Activated CD8-positive, alpha-beta memory T cell treated with anti-CD3 and anti-CD28 coated beads, Interleukin-2, amount 10 ng/mL, durations not matched to agents 7 days and 5 days (primary cell): Measurements from ENCODE around the gene CACNA1C. TPM values are rescaled to one million over a fixed set of nuclear protein-coding genes. Genes with fewer than 3 reads are reported as not detected.
A peak's percentile ranks its signal among the peaks of the same experiment; 100 is the strongest.

ENCODE experiments used
- ATAC-seq: fragments of 150-1000 bp; cut with Tn5 transposase; one replicate; pipeline ENCODE4 v1.10.0; 2021; ENCODE audit warnings: moderate library complexity
- CTCF ChIA-PET: fragments of 350-600 bp; sonication (Branson Sonifier 250); formaldehyde crosslinking; loops from one replicate; lab custom pipeline; 2021; ENCODE audit warnings: antibody characterized with exemption; lab: Charles Lee
- DNase-seq: peaks from one replicate; pipeline ENCODE4 v3.0.0-alpha.2; 2020
- H3K27ac Mint-ChIP-seq: one replicate; pipeline ENCODE4 v1.8.0; 2021; ENCODE audit warnings: mild to moderate bottlenecking, mixed read lengths
- H3K27me3 Mint-ChIP-seq: one replicate; pipeline ENCODE4 v1.8.0; 2021; ENCODE audit warnings: mixed read lengths
- H3K36me3 Mint-ChIP-seq: one replicate; pipeline ENCODE4 v1.8.0; 2021; ENCODE audit warnings: mild to moderate bottlenecking, mixed read lengths
- H3K4me1 Mint-ChIP-seq: one replicate; pipeline ENCODE4 v1.8.0; 2021; ENCODE audit warnings: mixed read lengths
- H3K4me3 Mint-ChIP-seq: one replicate; pipeline ENCODE4 v1.8.0; 2021; ENCODE audit warnings: mild to moderate bottlenecking, moderate library complexity, mixed read lengths
- H3K9me3 Mint-ChIP-seq: one replicate; pipeline ENCODE4 v1.8.0; 2022; ENCODE audit warnings: low read depth, mixed read lengths
- total RNA-seq, 2 experiments: library from RNA; stranded (reverse); gene quantifications; one replicate each; pipeline ENCODE4 v1.2.3, GENCODE V29; 2021

The CACNA1C gene
- total RNA-seq, 2 experiments from 2014 or later, result 0.14 to 0.26 TPM

DNA sequence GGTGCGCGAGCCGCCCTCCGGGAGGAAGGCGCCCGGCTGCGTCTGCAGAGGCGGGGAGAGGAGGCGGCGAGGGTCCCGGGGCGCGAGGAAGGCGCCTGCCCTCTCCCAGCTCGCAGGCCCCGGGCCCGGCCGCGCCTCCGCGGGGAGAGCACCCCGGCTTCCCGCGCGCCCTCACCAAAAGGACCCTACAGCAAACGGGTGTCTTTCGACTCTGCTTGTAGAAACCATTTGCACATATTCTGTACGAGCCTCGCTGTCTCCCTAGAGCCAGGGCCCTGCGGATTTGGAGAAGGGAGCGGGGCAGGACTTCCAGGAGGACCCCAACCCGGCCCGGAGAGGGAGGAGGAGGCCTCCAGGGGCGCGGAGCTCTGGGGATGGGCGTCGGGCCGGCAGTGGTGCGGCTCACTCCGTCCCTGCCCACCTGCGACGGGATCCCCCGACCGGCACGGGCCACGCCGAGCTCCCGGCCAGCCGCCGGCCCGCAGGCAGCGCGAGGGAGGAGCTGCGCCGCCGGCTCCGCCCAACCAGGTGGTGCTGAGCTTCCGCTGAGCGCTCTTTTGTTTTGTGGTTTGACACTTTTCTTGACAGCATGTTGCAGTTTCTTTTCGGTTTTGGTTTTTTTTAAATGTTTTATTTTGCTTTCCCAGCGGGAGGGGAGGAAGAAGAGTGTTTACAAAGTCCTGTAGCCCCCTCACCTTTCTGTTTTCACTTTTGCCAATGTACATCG, 638.7 kb downstream of the CACNA1C start:
- ATAC-seq (peak; percentile 84), DNase-seq (peak; percentile 78)
- CTCF ChIA-PET, result interaction anchor here (0.9 to 4.4 kb wide), 9 partner anchors 9 to 199 kb away, joined by 3 to 23 read pairs (median 3); partner anchors contain the start of gene TULP3
- no peaks in the 10 kb centered on the region for H3K9me3 Mint-ChIP-seq
- H3K27me3 Mint-ChIP-seq, result peaks cover 15% of the 10 kb centered on the region
- peak overlapping the region; percentile 91 for H3K27ac Mint-ChIP-seq
- H3K4me1 Mint-ChIP-seq, result peaks cover 38% of the 10 kb centered on the region
- peak overlapping the region; percentile 81 for H3K4me3 Mint-ChIP-seq
- H3K36me3 Mint-ChIP-seq, result no peaks in the 10 kb centered on the region

DNA sequence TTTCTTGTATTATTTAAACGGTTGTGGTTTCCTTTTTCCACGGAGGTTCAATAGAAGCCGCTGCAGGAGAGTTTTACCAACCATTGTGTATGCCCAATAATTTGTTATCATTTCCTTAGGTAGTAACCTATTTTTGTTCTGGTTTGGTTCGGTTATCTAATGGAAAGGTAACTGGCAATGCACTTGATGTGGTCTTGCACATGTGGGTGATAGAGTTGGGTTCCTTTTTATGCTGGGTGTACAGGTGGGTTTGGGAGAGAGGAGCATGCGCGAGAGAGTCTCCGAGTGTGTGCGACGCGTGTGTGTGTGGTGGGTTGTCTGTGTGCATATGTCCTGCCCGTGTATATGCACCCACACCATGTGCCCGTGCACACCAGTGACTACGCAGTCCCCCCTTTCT, 639.3 kb downstream of the CACNA1C start:
- Mint-ChIP-seq H3K9me3 (no peaks in the 10 kb centered on the region), H3K4me3 (peak overlapping the region; percentile 81), H3K4me1 (peaks cover 38% of the 10 kb centered on the region), H3K27ac (peak overlapping the region; percentile 91), H3K27me3 (peaks cover 16% of the 10 kb centered on the region), H3K36me3 (no peaks in the 10 kb centered on the region)
- CTCF ChIA-PET, result interaction anchor here (1.4 to 4.4 kb wide), 5 partner anchors 9 to 199 kb away, joined by 3 to 23 read pairs (median 7); partner anchors contain the start of gene TULP3
- DNase-seq, result peak; percentile 59
- peak; percentile 25 for ATAC-seq

DNA sequence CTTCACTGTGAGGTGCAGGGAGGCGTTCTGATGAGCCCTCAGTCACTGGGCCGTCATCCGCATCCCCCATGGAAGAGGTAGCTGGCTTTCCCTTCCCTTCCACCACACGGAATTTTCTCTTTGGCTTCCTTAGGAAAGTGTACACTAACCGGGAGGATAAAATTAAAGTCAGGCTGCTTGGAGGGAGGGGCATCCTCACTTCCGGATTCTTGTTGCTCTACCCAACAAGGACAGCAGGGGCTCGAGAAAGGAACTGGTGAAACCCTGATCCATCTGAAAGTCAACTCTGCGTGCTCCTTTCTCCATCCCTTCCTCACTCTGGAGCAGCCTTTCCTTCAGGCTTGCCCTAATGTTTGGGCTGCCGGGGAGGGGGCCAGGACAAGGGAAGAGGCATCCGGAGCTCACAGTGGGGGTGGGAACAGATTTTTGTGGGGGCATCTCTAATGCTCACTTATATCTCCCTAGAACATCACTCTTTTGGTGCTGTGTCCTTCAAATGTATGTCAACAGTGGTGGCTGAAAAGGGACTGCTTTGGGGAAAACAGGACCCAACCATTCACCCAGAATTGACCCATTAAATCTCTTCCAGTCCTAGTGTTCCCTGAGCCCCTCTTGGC, 640.6 kb downstream of the CACNA1C start:
- peaks cover 38% of the 10 kb centered on the region for H3K4me1 Mint-ChIP-seq
- H3K4me3 Mint-ChIP-seq, result peak overlapping the region; percentile 35

DNA sequence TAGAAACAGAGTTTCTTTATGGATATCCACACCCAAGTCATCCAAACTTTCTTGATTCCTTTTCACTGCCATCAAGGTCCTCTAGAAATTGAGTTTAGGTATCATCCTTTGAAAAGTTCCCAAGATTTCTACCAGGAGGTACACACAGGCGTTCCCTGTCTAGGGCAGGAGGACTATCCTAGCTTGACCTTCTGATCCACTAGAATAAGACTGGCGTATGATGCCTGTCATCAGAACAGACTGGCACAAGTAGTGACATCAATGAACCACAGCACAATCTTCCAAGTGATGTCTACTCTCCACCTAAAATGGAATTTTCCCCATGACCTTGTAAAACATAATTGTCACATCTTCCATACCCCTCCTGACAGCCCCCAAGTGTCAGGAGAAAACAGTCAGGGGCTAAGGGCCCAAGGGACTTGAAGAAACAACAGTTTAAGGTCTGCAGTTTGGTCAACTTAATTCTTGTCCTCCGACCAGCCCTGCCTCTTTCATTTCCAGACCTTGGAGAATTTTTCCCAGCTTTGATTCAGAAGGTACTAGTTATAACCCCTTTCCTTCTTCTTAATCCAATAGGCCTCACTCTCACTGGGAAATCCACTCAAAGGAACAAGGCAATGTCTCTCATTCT, 641.3 kb downstream of the CACNA1C start:
- ATAC-seq (no peak), DNase-seq (no peak)
- H3K27ac Mint-ChIP-seq, result no peak overlapping the region
- peaks cover 38% of the 10 kb centered on the region for H3K4me1 Mint-ChIP-seq
- H3K36me3 Mint-ChIP-seq, result no peaks in the 10 kb centered on the region
- H3K4me3 Mint-ChIP-seq, result no peak overlapping the region
- no peaks in the 10 kb centered on the region for H3K9me3 Mint-ChIP-seq
- CTCF ChIA-PET, result interaction anchor here (1.7 to 2.1 kb wide), 2 partner anchors 12 to 90 kb away, joined by 5 to 6 read pairs; no protein-coding TSS in a partner anchor
- H3K27me3 Mint-ChIP-seq, result peaks cover 20% of the 10 kb centered on the region

More for the DNA sequence above, 640.6 kb downstream of the CACNA1C start:
- H3K27me3 Mint-ChIP-seq, result peaks cover 19% of the 10 kb centered on the region
- DNase-seq (peak; percentile 44), ATAC-seq (no peak)
- CTCF ChIA-PET, result interaction anchor here (0.9 to 1.7 kb wide), 2 partner anchors 11 to 90 kb away, joined by 5 read pairs; no protein-coding TSS in a partner anchor
- H3K27ac Mint-ChIP-seq, result peak overlapping the region; percentile 54
- no peaks in the 10 kb centered on the region for H3K36me3 Mint-ChIP-seq
- H3K9me3 Mint-ChIP-seq, result no peaks in the 10 kb centered on the region

DNA sequence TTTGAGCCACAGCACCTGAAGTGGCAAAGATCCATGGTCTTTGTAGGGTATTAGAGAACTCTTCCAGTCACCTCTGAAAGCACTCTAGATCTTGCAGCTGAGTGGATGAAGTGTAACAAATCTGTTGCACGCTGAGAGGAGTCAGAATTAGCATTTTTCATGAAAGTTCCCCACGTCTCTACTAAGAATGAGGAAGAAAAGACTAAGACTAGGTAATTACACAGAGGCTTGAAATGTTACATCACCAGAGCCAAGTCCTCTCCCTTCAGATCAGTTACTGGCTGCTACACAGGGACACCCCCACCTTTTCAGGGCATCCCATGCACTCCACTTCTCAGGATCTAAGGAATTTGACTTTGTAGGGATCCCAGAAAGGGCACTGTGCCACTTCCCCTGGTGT, 643.3 kb downstream of the CACNA1C start:
- no peaks in the 10 kb centered on the region for H3K9me3 Mint-ChIP-seq
- peaks cover 29% of the 10 kb centered on the region for H3K27me3 Mint-ChIP-seq
- no peak overlapping the region for H3K4me3 Mint-ChIP-seq
- no peaks in the 10 kb centered on the region for H3K36me3 Mint-ChIP-seq
- ATAC-seq (no peak), DNase-seq (no peak)
- H3K4me1 Mint-ChIP-seq, result peaks cover 20% of the 10 kb centered on the region
- no peak overlapping the region for H3K27ac Mint-ChIP-seq
- CTCF ChIA-PET, result no interaction called here

DNA sequence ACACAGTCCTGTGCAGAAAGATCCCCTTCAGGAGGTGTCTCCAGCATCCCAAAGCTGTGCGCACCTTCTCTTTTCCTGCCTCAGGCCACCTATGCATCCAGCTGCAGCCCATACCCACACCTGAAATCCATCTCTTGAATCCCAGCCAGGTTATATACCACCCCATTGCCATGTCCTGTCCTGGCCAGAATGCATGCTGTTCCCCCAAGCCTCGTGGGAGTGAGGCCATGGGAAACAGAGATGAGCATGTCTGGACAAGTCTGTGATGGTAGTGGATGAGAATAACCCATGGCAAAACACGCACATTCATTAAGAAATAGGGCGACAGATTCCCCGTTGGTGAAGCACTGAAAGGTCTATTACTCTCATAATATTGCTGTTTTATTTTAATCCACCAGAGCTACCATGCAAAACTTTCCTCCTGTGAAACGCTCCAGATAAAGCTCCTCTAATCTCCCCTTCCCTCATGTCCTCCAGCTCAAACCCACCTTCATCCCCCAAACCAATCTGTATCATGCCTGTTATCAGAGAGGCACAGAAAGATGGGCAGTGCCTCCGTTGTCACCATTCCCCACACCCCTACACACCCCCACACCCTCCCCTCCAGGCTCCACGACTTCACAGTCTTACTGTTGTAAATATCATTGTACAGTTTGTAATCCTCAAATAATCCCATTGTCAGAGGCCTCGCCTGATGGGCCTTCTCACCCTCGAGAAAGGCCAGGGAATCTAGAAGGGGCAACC, 644.4 kb downstream of the CACNA1C start:
- ATAC-seq (no peak), DNase-seq (no peak)
- H3K36me3 Mint-ChIP-seq, result no peaks in the 10 kb centered on the region
- peaks cover 14% of the 10 kb centered on the region for H3K4me1 Mint-ChIP-seq
- peaks cover 35% of the 10 kb centered on the region for H3K27me3 Mint-ChIP-seq
- H3K27ac Mint-ChIP-seq, result no peak overlapping the region
- no peaks in the 10 kb centered on the region for H3K9me3 Mint-ChIP-seq
- CTCF ChIA-PET, result interaction anchor here (0.7 kb wide), 1 partner anchor 178 kb away, joined by 3 read pairs; no protein-coding TSS in a partner anchor
- no peak overlapping the region for H3K4me3 Mint-ChIP-seq

DNA sequence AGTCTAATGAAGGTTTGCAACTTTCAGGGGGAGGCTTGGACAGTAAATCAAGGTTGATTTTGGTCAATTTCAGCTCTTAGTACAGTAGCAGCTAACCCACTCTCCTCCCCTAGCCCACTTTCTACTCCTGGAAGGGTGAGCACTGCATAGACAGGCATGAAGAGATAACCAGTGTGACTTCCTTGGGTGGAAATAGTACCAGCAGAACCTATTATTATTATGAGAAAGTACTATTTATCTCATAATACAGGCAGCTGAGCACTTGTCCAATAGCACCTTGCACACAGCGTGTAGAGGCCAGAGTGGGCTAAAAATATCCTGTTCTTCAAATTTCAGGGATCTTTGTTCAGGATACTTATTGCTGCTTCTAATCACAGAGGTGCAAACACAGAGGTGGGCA, 645.8 kb downstream of the CACNA1C start:
- no peak overlapping the region for H3K27ac Mint-ChIP-seq
- DNase-seq, result no peak
- no peaks in the 10 kb centered on the region for H3K36me3 Mint-ChIP-seq
- no peak overlapping the region for H3K4me3 Mint-ChIP-seq
- peaks cover 34% of the 10 kb centered on the region for H3K27me3 Mint-ChIP-seq
- H3K4me1 Mint-ChIP-seq, result peaks cover 5% of the 10 kb centered on the region
- CTCF ChIA-PET, result no interaction called here
- no peaks in the 10 kb centered on the region for H3K9me3 Mint-ChIP-seq
- no peak for ATAC-seq

DNA sequence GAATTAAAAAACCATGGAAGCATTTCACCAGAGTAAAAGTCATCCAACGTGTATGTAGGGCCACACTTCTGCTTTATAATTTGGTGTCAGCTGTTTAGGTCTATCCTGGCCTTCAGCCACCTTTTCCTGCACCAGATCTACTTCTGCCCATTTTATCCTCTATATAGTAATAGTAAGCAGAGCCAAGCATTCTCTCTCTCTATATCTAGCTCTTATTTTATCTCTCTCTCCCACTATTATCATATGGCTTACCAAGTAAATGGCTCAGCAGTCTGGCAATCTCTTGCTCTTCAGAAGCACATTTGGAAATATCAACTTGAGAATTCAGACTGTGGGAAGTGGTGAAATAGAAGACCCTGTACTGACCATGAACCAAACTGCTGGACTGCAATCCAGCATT, 657.9 kb downstream of the CACNA1C start:
- Mint-ChIP-seq H3K4me3 (no peak overlapping the region), H3K27ac (no peak overlapping the region), H3K27me3 (peaks cover 35% of the 10 kb centered on the region), H3K9me3 (peaks cover 16% of the 10 kb centered on the region), H3K36me3 (no peaks in the 10 kb centered on the region), H3K4me1 (no peaks in the 10 kb centered on the region)
- DNase-seq, result no peak
- no peak for ATAC-seq
- CTCF ChIA-PET, result interaction anchor here (0.9 kb wide), 1 partner anchor 316 kb away, joined by 3 read pairs; no protein-coding TSS in a partner anchor

DNA sequence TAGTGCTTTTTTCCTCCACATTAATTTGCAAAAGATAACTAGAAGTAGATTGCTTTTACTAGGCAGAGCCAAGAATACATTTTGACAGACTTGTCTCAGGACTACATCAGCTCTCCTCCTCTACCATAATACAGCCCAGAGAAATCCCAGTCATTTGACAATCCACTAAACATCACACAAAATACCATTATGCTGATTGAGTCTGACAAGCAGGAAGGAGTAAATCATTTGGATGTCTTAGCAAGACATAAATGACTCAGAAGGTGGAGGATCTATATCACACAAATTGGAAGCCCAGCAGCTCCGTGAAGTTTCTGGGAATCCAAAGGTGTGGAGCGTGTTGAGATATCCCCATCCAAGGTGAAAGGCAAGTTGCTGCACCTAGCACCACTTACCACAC, 666.6 kb downstream of the CACNA1C start:
- H3K4me1 Mint-ChIP-seq, result no peaks in the 10 kb centered on the region
- no peak for DNase-seq
- CTCF ChIA-PET, result interaction anchor here (1.3 kb wide), 1 partner anchor 37 kb away, joined by 5 read pairs; no protein-coding TSS in a partner anchor
- H3K4me3 Mint-ChIP-seq, result no peak overlapping the region
- no peaks in the 10 kb centered on the region for H3K9me3 Mint-ChIP-seq
- no peak for ATAC-seq
- H3K27me3 Mint-ChIP-seq, result peaks cover 18% of the 10 kb centered on the region
- H3K27ac Mint-ChIP-seq, result no peak overlapping the region
- H3K36me3 Mint-ChIP-seq, result no peaks in the 10 kb centered on the region

DNA sequence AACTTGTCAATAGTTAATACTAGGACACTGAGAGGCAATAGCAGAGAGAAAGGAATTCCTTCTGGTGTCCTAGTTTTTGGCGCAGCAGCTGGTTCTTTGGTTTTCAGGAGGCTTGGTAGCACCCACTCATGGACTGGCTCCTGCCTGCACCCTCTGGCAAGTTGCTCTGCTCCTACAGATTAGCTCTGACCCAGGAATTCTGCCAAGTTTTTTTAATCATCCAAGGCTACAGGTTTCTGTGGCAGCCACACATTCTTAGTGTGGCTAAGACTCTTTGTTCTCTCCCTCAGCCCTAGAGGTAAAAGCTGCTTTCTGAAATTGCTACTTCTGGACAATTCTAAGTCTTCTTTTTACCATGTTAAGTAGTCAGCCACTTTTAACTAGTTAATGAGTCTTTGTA, 670.0 kb downstream of the CACNA1C start:
- no peak for ATAC-seq

DNA sequence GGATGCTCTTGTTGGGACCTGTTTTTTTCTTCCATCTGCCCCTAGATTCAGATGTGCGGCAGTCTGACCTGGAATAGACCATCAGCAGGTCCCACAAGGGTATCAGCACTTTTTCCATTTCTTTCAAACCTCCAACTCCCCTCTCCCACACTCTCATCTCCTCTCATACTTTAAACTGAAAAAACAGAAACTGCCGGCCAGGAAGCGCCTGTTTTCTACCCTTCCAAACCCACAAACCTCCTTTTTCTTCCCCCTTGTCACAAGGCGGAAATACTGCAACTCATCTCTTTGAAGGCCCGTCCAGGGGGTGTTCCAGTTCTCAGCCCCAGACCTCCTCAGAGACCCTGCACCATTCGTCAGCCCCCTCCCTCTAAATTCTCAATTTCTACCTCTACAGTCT, 679.5 kb downstream of the CACNA1C start:
- no peaks in the 10 kb centered on the region for H3K9me3 Mint-ChIP-seq
- CTCF ChIA-PET, result interaction anchor here (1.6 kb wide), 1 partner anchor 149 kb away, joined by 5 read pairs; no protein-coding TSS in a partner anchor
- peaks cover 42% of the 10 kb centered on the region for H3K27me3 Mint-ChIP-seq
- DNase-seq (peak; percentile 26), ATAC-seq (no peak)
- peak overlapping the region; percentile 48 for H3K27ac Mint-ChIP-seq
- no peak overlapping the region for H3K4me3 Mint-ChIP-seq
- no peaks in the 10 kb centered on the region for H3K36me3 Mint-ChIP-seq
- H3K4me1 Mint-ChIP-seq, result peaks cover 12% of the 10 kb centered on the region

More for the DNA sequence above, 670.0 kb downstream of the CACNA1C start:
- DNase-seq, result no peak
- Mint-ChIP-seq H3K36me3 (no peaks in the 10 kb centered on the region), H3K27me3 (peaks cover 9% of the 10 kb centered on the region), H3K27ac (no peak overlapping the region), H3K4me1 (no peaks in the 10 kb centered on the region), H3K4me3 (no peak overlapping the region), H3K9me3 (no peaks in the 10 kb centered on the region)
- CTCF ChIA-PET, result interaction anchor here (0.6 kb wide), 1 partner anchor 22 kb away, joined by 5 read pairs; no protein-coding TSS in a partner anchor

DNA sequence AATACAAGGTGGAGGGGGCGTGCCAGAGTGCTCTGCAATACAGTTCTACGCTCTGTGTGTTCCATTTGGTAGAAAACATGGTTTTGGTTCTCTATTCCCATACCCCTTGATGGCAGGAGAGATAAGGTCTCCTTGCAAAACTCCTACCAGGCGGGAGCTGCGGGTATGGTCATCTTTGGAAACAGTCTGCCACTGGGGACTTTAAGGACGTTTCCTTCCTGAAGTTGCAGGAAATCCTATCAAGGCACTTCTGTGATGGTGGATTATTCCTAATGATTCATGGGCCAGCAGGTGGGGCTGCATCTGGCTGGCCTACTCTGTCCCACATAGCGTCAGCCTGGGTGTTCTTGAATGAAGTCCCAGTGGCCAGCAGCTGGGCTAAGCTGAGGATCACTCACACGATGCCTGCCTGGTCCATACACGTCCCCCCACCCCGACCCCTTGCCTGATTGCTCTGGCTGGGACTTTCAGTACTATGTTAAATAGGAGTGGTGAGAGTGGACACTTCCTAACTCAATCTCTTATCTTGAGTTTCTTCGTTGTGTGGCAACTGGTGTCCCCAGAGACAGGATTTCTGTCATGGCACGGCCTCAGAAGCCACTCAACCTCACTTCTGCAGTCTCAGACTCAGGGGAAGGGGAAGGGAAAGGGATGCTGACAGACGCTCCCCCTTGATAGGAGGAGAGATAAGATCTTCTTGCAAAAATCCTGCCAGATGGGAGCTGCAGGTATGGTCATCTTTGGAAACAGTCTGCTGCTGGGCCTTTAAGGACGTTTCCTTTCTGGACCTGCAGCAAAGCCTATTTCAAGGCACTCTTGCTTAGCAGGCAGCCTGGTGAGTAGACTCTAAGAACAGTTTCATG, 680.9 kb downstream of the CACNA1C start:
- peaks cover 33% of the 10 kb centered on the region for H3K27me3 Mint-ChIP-seq
- peak; percentile 26 for DNase-seq
- CTCF ChIA-PET, result no interaction called here
- no peaks in the 10 kb centered on the region for H3K36me3 Mint-ChIP-seq
- ATAC-seq, result no peak
- H3K4me1 Mint-ChIP-seq, result peaks cover 12% of the 10 kb centered on the region
- H3K27ac Mint-ChIP-seq, result no peak overlapping the region
- H3K4me3 Mint-ChIP-seq, result no peak overlapping the region
- no peaks in the 10 kb centered on the region for H3K9me3 Mint-ChIP-seq
